Measurements from ENCODE around the gene UBE2H. TPM values are rescaled to one million over a fixed set of nuclear protein-coding genes. Genes with fewer than 3 reads are reported as not detected.

UBE2H gene
- total RNA-seq, 2 donors from 2014 or later, result 72.6 to 81.8 TPM

DNA sequence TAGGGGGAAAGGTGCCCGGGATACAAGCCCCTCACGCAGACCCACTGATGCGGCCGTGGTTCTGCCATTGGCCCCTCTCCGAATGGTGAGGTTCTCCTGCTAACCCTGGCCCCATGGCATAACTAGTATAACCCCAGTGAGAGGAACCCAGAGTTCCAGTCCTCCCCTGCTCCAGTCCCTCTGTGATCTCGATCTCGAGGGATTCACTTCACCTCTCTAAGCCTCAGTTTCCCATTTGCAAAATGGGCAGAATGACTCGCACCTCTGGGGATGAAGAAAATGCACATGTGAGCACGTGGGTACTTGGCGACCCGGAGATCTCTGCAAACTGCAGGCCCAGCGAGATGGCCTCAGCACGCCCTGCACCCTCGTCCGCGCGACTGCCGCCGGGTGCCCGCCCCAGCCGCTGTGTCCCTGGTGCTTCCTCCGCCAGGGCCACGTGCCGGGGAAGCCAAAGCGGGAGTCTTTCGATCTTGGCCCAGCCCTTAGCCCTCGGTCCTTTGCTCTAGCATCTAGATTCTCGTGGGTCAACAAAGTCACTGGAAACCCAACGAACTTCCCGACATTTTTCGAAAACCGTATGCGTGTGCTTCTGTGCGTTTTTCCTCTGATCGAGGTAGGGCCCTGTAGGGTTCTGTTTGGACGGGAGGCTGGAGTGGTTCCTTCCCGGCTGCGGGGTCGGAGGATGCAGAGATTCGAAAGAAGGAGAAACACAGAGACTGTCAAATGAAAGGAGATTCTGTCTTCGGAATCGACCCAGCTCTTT, 169.8 kb downstream of the UBE2H start:
- H3K4me1 ChIP-seq, result peaks cover 0 to 76% of the 10 kb centered on the region in 2 donors
- peaks cover 63 to 80% of the 10 kb centered on the region in 2 donors for H3K27me3 ChIP-seq
- H3K4me3 ChIP-seq, result no peak overlapping the region
- H3K27ac ChIP-seq, result no peak overlapping the region
- H3K36me3 ChIP-seq, result no peaks in the 10 kb centered on the region
- no peaks in the 10 kb centered on the region for H3K9me3 ChIP-seq
- TF ChIP-seq, protein P1, sequence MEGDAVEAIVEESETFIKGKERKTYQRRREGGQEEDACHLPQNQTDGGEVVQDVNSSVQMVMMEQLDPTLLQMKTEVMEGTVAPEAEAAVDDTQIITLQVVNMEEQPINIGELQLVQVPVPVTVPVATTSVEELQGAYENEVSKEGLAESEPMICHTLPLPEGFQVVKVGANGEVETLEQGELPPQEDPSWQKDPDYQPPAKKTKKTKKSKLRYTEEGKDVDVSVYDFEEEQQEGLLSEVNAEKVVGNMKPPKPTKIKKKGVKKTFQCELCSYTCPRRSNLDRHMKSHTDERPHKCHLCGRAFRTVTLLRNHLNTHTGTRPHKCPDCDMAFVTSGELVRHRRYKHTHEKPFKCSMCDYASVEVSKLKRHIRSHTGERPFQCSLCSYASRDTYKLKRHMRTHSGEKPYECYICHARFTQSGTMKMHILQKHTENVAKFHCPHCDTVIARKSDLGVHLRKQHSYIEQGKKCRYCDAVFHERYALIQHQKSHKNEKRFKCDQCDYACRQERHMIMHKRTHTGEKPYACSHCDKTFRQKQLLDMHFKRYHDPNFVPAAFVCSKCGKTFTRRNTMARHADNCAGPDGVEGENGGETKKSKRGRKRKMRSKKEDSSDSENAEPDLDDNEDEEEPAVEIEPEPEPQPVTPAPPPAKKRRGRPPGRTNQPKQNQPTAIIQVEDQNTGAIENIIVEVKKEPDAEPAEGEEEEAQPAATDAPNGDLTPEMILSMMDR (IDR thresholded peaks at IDR 0.05), result no peak
- DNase-seq (ENCODE audit: low spot score), result no peak

- H3K9me3 ChIP-seq, result no peaks in the 10 kb centered on the region
- peak overlapping the region in 1 of 2 donors; percentile 0 for H3K4me3 ChIP-seq
- TF ChIP-seq, protein P1 (IDR thresholded peaks at IDR 0.05), result no peak
- H3K27me3 ChIP-seq, result peaks cover 70 to 87% of the 10 kb centered on the region in 2 donors
- no peaks in the 10 kb centered on the region for H3K36me3 ChIP-seq
- peaks cover 0 to 76% of the 10 kb centered on the region in 2 donors for H3K4me1 ChIP-seq
- DNase-seq (ENCODE audit: low spot score), result no peak
- no peak overlapping the region for H3K27ac ChIP-seq
Observed at GRCh38 chr7:129781928-129782817, 170.6 kb downstream of the UBE2H start.

DNA sequence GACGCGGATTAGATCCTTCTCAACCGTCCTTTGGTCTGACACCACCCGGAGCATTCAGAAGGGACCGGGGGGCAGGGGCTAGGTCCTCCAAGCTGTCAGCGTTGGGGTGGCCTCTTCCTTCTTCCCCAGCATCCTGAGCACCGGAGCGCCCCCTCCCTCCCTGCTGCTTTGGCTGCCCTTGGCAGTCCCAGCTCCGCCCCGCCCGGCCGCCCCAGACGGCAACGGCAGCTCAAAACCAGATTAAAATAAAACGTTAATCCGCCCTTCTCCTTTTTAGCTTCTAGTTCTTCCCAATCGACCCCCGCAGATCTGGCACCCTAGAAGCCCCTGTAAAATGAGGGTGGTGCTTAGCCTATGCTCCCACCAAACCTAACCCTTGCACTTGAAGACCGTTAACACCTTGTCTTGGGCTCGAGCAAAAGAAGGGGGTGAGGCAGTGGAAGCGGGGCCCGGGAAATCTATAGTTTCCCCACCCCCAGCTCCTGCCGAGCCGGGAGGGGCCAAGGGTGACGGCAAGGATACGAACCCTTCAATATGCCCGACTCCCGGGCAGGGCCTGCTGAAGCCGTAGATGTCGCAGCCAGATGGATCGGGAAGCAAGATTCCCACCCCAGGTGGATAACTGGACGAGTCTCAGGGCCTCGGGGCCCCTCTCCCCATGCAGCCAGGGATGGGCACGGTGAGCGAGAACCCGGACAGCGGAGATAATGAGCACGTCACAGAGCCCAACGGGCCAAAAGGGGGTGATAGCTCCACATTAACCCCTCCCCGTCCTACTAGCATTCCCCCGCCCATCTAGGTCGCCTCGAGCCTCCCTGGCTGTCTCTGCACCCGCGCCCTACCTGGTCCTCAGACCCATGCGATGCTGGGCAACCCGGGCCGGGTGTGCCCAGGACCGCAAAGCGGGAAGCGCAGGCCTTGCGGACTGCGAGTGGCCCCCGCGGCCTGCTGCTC, 171.5 kb downstream of the UBE2H start:
- H3K4me1 ChIP-seq, result peaks cover 0 to 76% of the 10 kb centered on the region in 2 donors
- peaks cover 70 to 87% of the 10 kb centered on the region in 2 donors for H3K27me3 ChIP-seq
- H3K4me3 ChIP-seq, result peak overlapping the region in 1 of 2 donors; percentile 42

More for the DNA sequence above, 171.5 kb downstream of the UBE2H start:
- no peaks in the 10 kb centered on the region for H3K36me3 ChIP-seq
- no peaks in the 10 kb centered on the region for H3K9me3 ChIP-seq
- H3K27ac ChIP-seq, result no peak overlapping the region
- no peak for DNase-seq (ENCODE audit: low spot score)
- TF ChIP-seq, protein P1 (IDR thresholded peaks at IDR 0.05), result no peak

Other genes with a start within 250 kb of the UBE2H start
- 10 to 100 TPM; 12.1 to 12.8 TPM for gene ZC3HC1, start 98.4 kb upstream of the UBE2H start, total RNA-seq
- gene KLHDC10, start 117.6 kb upstream of the UBE2H start, total RNA-seq, result 10 to 100 TPM; 16.7 to 19.1 TPM

Measured in right atrium auricular region (tissue), 2 donors.